Psoas muscle (tissue), 8 donors: Measurements from ENCODE around the gene STEAP3. TPM values are rescaled to one million over a fixed set of nuclear protein-coding genes. Genes with fewer than 3 reads are reported as not detected.

Experiments used
- ATAC-seq, 4 donors: fragments of 200-7000 bp; cut with Tn5 transposase; one replicate each; pipeline ENCODE4 v1.9.1; 2020; ENCODE audit warnings: moderate library complexity in 3 of 4, mild to moderate bottlenecking in 2 of 4
- DNase-seq, 2 donors: peaks; one replicate each; pipeline ENCODE4 v3.0.0-alpha.2; 2020
- H3K27ac ChIP-seq: fragments of 200-600 bp; one replicate; pipeline ENCODE4 v1.8.0; 2022
- H3K27me3 ChIP-seq, 3 donors: fragments of 200-600 bp in 1 of 3; one replicate each; pipeline versions ENCODE4 v1.6.1 to v1.8.0; 2013 to 2022; ENCODE audit warnings: low read length in 2 of 3, mild to moderate bottlenecking in 2 of 3, moderate library complexity in 1 of 3; ENCODE audit not compliant: insufficient read depth in 3 of 3
- H3K36me3 ChIP-seq, 2 donors: fragments of 200-600 bp in 1 of 2; one replicate each; pipeline versions ENCODE4 v1.6.1 to v1.8.0; 2013 to 2022; ENCODE audit warnings: low read depth in 1 of 2, mild to moderate bottlenecking in 1 of 2, moderate library complexity in 1 of 2; ENCODE audit not compliant: insufficient read depth in 1 of 2
- H3K4me1 ChIP-seq: fragments of 200-600 bp; one replicate; pipeline ENCODE4 v1.8.0; 2022
- H3K4me3 ChIP-seq: fragments of 200-600 bp; one replicate; pipeline ENCODE4 v1.8.0; 2022; ENCODE audit warnings: mild to moderate bottlenecking
- H3K9me3 ChIP-seq: fragments of 200-600 bp; one replicate; pipeline ENCODE4 v1.8.0; 2022
- CTCF ChIP-seq: fragments of 200-600 bp; IDR thresholded peaks from one replicate; pipeline ENCODE4 v1.8.0; 2022; ENCODE audit warnings: antibody characterized with exemption
- WGBS, 3 donors: extraction: QIAGEN DNeasy Blood & Tissue Kit; methylation state at CpG; one replicate each; pipeline versions ENCODE4 v1.1.6 to v1.1.7; 2013; 5-methylcytosine and 5-hydroxymethylcytosine counted together
- intact Hi-C, 2 donors: fragments of 100-400 bp; cut with DNase I; formaldehyde crosslinking; loops; one replicate each; pipeline versions ENCODE4 v1.11.0 to v1.14.2; 2022
- polyA plus RNA-seq, 3 donors: library from polyadenylated mRNA; stranded (reverse); fragments of 200-250 nt; gene quantifications; one replicate each; pipeline ENCODE4 v1.2.3, GENCODE V29; 2013
- total RNA-seq, 4 donors: library from RNA; stranded (reverse); fragmentation: NEBNext Ultra II Directional in 2 of 4; extraction: Animal tissue kit (Norgen Biotek cat#: 25700) in 2 of 4; gene quantifications; one replicate each; pipeline versions ENCODE4 v1.2.1 to v1.2.4, GENCODE V29; 2021 to 2023
- donor health status: healthy with polysubstance abuse.
- donor health status: DM: no; HTN: no; CAD: no; lungs with moderate emphysema.
- donor health status: Bipolar disorder and iron deficiency.
- donor health status: healthy.
- donor health status: DM: yes; HTN: yes; CAD: no.
- donor health status: DM: no; HTN: no; CAD: no.
- donor health status: DM: no; HTN: no; CAD: no.
- donor health status: DM: yes; HTN: yes; CAD: no.

STEAP3 gene
- total and polyA plus RNA-seq, 7 donors = 8.6 to 47.4 (median 15.7) TPM

- Histone ChIP-seq H3K4me1 (no peaks in the 10 kb centered on the region), H3K4me3 (no peak overlapping the region), H3K36me3 (no peaks in the 10 kb centered on the region), H3K9me3 (no peaks in the 10 kb centered on the region), H3K27me3 (no peaks in the 10 kb centered on the region), H3K27ac (no peak overlapping the region)
- intact Hi-C loops = no loop called here
- 83 to 84% (median 83%) methylated on average over 5 of the region's 5 CpGs for WGBS, 3 donors
- ATAC-seq = no peak
- no peak for DNase-seq
- TF ChIP-seq CTCF = no peak
These were observed 21.8 kb upstream of the STEAP3 start for GRCh38 chr2:119201815-119202214.

DNA sequence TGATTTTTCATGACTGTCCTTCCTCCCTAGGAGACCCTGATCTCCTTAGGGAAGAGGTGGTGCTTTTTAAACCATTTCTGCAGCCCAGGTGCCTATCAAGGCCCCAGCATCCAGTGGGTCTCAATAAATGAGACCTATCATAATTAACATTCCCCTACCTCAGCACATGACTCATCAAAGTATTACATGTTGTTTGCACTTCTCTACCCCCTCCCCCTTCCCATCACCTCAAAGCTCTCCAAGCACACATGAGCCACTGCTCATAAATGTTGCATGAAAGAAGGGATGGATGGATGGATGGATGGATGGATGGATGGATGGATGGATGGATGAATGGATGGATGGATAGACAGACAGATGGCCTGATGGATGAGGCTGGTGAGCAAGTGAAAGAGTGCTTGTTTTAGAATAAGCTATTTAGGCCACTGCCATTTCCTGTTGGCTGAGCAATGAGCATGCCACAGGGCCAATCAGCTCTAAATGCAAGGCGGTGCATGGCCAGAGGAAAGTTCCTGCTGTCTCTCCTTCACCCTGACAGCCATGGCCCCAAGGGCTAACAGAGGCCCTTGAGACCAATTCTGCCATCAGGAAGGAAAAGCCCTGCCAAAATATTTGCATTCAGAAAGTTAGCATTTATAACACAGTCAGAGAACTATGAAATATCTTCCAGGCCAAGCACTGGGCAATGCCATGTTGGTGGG is 20.9 kb upstream of the STEAP3 start:
- H3K36me3 ChIP-seq = no peaks in the 10 kb centered on the region
- intact Hi-C loops = no loop called here
- no peak for TF ChIP-seq CTCF
- no peak overlapping the region for H3K4me3 ChIP-seq
- ATAC-seq = no peak
- 88 to 100% (median 94%) methylated on average over 1 of the region's 1 CpG for WGBS, 3 donors
- H3K27ac ChIP-seq = no peak overlapping the region
- H3K27me3 ChIP-seq = no peaks in the 10 kb centered on the region
- no peak for DNase-seq
- H3K9me3 ChIP-seq = no peaks in the 10 kb centered on the region
- no peaks in the 10 kb centered on the region for H3K4me1 ChIP-seq

- no peak overlapping the region for H3K27ac ChIP-seq
- H3K4me1 ChIP-seq = no peaks in the 10 kb centered on the region
- WGBS, 3 donors = 88 to 91% (median 90%) methylated on average over 6 of the region's 6 CpGs
- H3K9me3 ChIP-seq = no peaks in the 10 kb centered on the region
- no peak overlapping the region for H3K4me3 ChIP-seq
- intact Hi-C loops = no loop called here
- DNase-seq (no peak), ATAC-seq (no peak)
- no peaks in the 10 kb centered on the region for H3K27me3 ChIP-seq
- H3K36me3 ChIP-seq = no peaks in the 10 kb centered on the region
- TF ChIP-seq CTCF = no peak
These were observed 19.1 kb upstream of the STEAP3 start for GRCh38 chr2:119204525-119204924.

- WGBS, 3 donors = 77 to 86% (median 83%) methylated on average over 13 of the region's 13 CpGs
- TF ChIP-seq CTCF = no peak
- intact Hi-C loops = no loop called here
These were observed 18.5 kb upstream of the STEAP3 start for GRCh38 chr2:119205001-119205706.

More at GRCh38 chr2:119205001-119205706, 18.5 kb upstream of the STEAP3 start:
- Histone ChIP-seq H3K27me3 (no peaks in the 10 kb centered on the region), H3K27ac (no peak overlapping the region), H3K4me3 (no peak overlapping the region), H3K9me3 (no peaks in the 10 kb centered on the region), H3K36me3 (no peaks in the 10 kb centered on the region), H3K4me1 (no peaks in the 10 kb centered on the region)
- no peak for DNase-seq
- no peak for ATAC-seq
